Subcutaneous adipose tissue (tissue), 4 donors: ENCODE results near the gene FYN. TPM values are rescaled to one million over a fixed set of nuclear protein-coding genes. Genes with fewer than 3 reads are reported as not detected.

ENCODE experiments used
- total RNA-seq, 4 donors: library from RNA; depleted of rRNA; stranded (reverse); fragments of >200 nt; gene quantifications; one replicate each; pipeline ENCODE4 v1.1.0, GENCODE V29; 2016
- TF ChIP-seq, protein P1 (sequence below): fragments of 450-650 bp; IDR thresholded peaks from one replicate; pipeline ENCODE4 v1.5.1; 2016; ENCODE audit warnings: low read depth, mild to moderate bottlenecking, control low read depth, antibody characterized with exemption, moderate library complexity

Gene FYN
- total RNA-seq, 4 donors from 2014 or later: 185 to 279 (median 252) TPM

DNA sequence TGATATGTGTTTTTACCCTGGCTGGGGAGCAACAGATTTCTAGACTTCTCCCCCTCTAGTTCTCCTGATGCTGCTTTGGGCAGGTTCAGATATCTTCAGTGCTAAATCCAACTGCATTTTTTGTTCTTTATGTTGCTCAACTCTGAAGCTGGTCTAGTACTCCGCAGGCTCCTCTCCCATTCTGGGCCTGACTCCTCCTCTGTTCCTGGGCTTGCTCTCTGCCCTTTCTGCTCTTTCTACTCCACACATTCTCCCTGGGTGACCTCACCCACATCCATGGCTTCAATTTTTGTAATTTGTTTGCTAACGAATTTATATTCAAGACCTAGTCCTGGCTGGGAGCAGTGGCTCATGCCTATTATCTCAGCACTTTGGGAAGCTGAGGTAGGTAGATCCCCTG, 6.4 kb downstream of the FYN start:
- TF ChIP-seq, protein P1, sequence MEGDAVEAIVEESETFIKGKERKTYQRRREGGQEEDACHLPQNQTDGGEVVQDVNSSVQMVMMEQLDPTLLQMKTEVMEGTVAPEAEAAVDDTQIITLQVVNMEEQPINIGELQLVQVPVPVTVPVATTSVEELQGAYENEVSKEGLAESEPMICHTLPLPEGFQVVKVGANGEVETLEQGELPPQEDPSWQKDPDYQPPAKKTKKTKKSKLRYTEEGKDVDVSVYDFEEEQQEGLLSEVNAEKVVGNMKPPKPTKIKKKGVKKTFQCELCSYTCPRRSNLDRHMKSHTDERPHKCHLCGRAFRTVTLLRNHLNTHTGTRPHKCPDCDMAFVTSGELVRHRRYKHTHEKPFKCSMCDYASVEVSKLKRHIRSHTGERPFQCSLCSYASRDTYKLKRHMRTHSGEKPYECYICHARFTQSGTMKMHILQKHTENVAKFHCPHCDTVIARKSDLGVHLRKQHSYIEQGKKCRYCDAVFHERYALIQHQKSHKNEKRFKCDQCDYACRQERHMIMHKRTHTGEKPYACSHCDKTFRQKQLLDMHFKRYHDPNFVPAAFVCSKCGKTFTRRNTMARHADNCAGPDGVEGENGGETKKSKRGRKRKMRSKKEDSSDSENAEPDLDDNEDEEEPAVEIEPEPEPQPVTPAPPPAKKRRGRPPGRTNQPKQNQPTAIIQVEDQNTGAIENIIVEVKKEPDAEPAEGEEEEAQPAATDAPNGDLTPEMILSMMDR: no peak

DNA sequence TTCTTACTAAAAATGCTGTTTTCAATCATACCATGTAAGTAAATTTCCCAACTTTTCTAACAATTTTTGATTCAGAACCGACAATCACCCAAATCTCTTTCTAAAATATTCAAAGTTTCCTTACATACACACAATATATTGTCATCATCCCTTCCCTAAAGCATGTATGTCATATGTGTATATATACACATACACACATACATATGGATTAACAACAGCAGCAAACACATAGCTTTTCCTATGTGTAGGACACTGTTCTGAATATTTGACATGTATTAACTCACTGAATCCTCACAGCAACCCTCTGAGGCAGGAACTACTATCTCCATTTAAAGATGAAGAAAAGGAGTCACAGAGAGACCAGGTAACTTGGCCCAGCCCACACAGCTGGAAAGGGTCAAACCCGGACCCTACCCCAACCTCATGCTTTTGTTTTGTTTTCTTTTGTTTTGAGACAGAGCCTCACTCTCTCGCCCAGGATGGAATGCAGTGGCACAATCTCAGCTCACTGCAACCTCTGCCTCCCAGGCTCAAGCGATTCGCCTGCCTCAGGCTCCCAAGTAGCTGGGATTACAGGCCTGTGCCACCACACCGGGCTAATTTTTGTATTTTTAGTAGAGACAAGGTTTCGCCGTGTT, 7.2 kb downstream of the FYN start:
- TF ChIP-seq, protein P1: no peak

DNA sequence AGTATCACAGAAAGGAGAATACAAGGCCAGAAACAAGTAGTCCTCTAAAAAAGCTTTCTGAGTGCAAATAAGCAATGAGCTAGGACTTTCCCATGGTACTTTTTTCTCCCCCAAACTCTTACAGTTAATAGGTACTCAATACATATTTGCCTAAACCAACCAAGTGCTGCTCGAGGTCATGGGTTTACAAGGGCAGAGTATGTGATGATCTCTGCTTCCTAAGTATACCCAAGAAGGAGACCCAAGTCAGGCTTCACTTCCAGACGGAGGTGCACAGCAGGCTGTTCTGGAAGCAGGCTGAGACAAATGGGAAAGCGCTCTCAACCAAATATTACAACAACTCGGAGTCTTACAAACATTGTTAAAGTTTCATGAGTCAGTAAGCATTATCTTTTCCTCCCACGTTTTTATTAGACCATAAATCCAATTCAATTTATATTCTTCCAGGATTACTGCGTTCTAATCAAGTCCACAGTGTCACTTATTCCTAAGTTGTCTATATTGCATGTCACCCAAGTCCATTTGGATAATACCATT, 8.1 kb downstream of the FYN start:
- TF ChIP-seq, protein P1: no peak

DNA sequence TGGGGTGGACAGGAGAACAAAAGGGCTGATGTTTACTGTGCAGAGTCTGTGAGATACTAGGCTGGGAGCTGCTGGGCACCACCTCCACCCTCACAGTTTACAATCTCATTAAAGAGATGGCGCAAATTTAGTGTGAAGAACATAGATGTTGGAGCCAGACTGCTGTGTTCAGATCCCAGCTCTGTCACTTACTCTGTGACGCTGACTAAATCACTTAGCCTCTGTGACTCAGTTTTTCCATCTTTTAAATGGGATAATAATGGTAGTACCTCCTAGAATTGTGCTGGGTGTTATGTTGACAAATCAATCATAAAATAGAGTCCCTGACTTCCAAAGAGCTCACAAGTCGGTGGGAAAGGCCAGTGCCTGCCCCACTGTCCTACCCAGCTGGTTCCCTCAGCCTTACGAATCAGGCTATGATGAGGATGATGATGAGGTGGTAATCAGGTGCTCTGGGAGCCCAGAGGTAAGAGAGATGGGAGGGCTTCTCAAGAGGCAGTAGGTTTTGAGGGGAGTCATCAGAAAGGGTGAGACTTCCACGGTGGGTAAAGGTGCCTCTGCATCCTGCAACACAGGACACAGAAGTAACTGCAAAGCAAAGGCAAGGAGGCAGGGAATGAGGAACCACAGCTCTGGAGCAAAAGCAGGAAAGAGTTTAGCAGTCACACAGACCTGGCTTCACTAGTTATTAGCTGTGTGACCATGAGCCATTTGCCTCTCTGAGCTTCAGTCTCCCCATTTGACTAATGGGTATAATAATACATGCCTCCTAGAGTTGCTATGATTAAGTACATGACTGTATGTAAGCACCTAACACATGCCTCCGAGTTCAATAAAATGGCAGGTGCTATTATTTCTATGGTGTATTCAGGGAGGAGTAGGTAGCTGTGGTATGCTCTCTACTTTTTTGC, 8.9 kb downstream of the FYN start:
- TF ChIP-seq, protein P1: no peak

DNA sequence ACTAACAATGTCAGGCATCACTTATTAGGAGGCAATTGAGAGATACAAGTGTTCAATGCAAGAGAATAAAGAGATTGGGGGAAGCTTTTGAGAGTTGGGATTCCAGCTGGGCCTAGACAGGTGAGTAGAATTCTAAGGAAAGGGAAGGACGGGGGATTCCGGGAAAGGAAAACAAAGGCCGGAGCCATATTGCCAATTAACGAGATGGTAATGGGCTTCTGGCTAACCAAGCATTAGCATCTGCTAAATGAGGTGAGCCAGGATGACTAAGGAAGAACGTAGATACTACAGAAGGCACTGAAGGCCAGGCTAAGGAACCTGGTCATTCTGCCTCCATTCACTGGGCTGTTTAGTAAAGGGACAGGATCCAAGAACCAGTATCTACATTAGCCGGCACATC, 10.5 kb downstream of the FYN start:
- TF ChIP-seq, protein P1: no peak

DNA sequence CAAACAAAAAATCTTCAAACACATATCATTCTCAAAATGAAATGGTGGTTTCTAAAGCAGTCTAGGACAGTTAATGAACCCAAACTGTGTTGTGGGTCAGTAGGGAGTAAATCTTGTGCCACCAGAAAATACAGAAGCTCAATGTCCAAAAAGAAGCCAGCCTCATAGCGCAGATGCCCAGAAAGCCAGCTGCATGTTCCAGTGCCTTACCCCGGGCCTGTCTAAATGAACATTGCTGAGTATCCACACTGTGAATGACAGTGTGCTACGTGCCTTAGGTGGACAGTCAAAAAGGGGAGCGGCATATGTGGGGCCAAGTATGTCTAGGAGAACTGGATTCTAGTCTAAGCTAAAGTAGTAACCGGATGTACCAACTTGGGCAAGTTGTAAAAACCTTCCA, 10.9 kb downstream of the FYN start:
- TF ChIP-seq, protein P1: no peak

DNA sequence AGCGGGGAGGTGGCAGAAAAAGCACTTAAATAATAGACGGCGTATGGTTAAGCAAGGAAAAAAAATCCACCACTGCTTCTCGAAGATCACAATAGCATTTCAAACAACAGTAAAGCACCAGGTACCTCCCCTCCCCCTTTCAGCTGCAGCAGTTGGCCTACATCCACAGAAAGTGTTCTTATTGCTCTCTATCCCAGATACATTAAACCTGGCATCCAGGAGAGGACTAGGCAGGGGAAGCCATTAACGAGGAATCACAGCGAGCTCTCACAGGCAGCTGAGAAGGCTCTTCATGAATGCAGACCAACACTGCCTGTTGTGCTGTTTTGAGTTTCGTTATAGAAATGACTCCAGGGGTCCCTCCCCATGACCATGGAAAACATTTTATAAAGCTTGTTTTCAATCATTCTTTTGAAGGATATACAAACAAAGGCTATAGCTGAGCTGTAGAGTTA, 11.8 kb downstream of the FYN start:
- TF ChIP-seq, protein P1: no peak
